ENCODE results near the gene FBLN2.

The FBLN2 gene

DNA sequence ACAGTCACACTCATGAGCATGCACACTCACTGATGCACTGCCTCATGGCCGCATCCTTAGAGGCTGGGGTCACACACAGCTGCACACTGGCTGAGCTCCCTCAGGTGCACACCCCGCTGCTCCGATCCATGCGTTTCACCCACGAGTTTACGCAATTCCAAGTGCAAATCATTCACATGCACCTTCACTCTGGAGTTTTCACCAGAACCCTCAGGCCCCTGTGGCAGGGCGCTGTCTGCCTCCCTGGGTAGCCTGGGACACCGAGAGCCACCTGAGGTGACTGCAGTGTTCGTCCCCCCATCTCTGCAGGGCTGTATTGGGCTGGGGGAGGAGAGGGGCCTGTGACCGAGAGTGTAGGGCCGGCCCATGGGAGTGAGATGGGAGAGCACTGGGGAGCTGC is 134.8 kb downstream of the FBLN2 start:
- no peak for DNase-seq
- Histone ChIP-seq H3K27ac (no peak overlapping the region), H3K27me3 (replicated peaks) (no peaks in the 10 kb centered on the region), H3K36me3 (replicated peaks) (no peaks in the 10 kb centered on the region), H3K4me3 (ENCODE audit: low read depth, low read length) (no peak overlapping the region)
- in situ Hi-C loops (cut with HindIII; ENCODE audit: low pct_ligation_motif_present, low sequenced_read_pairs): no loop called here
- TF ChIP-seq, protein P1, sequence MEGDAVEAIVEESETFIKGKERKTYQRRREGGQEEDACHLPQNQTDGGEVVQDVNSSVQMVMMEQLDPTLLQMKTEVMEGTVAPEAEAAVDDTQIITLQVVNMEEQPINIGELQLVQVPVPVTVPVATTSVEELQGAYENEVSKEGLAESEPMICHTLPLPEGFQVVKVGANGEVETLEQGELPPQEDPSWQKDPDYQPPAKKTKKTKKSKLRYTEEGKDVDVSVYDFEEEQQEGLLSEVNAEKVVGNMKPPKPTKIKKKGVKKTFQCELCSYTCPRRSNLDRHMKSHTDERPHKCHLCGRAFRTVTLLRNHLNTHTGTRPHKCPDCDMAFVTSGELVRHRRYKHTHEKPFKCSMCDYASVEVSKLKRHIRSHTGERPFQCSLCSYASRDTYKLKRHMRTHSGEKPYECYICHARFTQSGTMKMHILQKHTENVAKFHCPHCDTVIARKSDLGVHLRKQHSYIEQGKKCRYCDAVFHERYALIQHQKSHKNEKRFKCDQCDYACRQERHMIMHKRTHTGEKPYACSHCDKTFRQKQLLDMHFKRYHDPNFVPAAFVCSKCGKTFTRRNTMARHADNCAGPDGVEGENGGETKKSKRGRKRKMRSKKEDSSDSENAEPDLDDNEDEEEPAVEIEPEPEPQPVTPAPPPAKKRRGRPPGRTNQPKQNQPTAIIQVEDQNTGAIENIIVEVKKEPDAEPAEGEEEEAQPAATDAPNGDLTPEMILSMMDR (IDR thresholded peaks at IDR 0.05; ENCODE audit: low read depth, low read length, missing control alignments): no peak

DNA sequence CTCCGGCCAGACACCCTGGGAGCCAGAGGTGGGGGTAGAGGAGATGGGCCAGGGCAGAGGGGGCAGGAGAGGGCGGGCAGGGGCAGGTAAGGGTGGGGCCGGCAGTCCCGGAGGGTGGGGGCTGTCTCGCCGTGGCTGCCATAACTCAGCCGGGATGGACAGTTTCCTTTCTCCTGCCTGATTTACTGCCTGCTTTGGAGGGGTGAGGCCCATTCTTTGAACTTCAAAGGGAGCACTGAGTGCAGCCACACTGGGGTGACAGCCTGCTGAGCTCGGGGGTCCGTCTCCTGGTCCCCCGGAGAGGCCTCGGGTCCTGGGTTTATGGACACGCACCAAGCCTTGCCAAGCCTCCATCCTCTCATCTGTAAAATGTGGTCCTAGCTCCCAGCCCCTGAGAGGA is 135.4 kb downstream of the FBLN2 start:
- Histone ChIP-seq H3K27ac (no peak overlapping the region), H3K4me3 (ENCODE audit: low read depth, low read length) (no peak overlapping the region), H3K36me3 (replicated peaks) (no peaks in the 10 kb centered on the region), H3K27me3 (replicated peaks) (no peaks in the 10 kb centered on the region)
- TF ChIP-seq, protein P1 (IDR thresholded peaks at IDR 0.05; ENCODE audit: low read depth, low read length, missing control alignments): no peak
- DNase-seq: no peak
- in situ Hi-C loops (cut with HindIII; ENCODE audit: low pct_ligation_motif_present, low sequenced_read_pairs): no loop called here

DNA sequence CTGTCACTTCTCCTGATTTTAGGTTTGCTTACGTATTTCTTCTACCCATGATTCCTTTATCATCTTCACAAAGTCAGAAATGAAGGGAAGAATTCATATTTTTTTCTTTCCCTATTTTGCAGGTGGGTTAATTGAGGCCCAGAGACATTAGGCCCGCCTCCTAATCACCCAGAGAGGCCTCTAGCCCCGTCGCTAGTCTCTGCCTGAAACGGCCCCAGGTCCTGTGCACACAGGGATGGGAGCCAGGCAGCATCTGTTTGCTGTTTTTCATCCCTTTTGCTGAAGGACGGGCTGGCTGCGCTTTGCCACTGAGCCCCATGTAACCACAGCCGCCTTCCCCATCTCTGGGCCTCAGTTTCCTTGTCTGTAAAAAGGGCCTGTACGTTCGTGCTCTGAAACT is 135.9 kb downstream of the FBLN2 start:
- TF ChIP-seq, protein P1 (IDR thresholded peaks at IDR 0.05; ENCODE audit: low read depth, low read length, missing control alignments): no peak
- in situ Hi-C loops (cut with HindIII; ENCODE audit: low pct_ligation_motif_present, low sequenced_read_pairs): no loop called here
- H3K4me3 ChIP-seq (ENCODE audit: low read depth, low read length): no peak overlapping the region
- H3K36me3 ChIP-seq (replicated peaks): no peaks in the 10 kb centered on the region
- DNase-seq: no peak
- no peak overlapping the region for H3K27ac ChIP-seq
- no peaks in the 10 kb centered on the region for H3K27me3 ChIP-seq (replicated peaks)

DNA sequence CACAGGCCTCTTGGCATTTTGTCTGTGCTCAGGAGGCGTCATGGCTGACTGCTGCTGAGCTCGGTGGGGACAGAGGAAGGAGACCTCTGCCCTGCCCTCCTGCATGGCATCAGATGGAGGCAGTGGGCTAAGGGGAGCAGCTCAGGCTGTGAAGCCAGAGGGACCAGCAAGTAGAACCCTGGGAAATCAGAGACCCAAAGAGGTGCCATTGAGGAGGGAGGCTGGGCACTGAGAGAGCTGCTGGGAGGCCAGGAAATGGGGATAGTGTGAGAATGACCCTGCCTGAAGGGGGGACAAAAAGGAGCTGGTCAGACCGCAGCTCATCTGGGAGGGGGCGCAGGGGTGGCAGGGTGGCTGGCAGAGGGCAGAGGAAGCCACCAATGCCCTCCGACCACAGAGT is 136.8 kb downstream of the FBLN2 start:
- no peak for DNase-seq
- in situ Hi-C loops (cut with HindIII; ENCODE audit: low pct_ligation_motif_present, low sequenced_read_pairs): no loop called here
- Histone ChIP-seq H3K27ac (no peak overlapping the region), H3K27me3 (replicated peaks) (no peaks in the 10 kb centered on the region), H3K4me3 (ENCODE audit: low read depth, low read length) (no peak overlapping the region), H3K36me3 (replicated peaks) (no peaks in the 10 kb centered on the region)
- TF ChIP-seq, protein P1 (IDR thresholded peaks at IDR 0.05; ENCODE audit: low read depth, low read length, missing control alignments): no peak

DNA sequence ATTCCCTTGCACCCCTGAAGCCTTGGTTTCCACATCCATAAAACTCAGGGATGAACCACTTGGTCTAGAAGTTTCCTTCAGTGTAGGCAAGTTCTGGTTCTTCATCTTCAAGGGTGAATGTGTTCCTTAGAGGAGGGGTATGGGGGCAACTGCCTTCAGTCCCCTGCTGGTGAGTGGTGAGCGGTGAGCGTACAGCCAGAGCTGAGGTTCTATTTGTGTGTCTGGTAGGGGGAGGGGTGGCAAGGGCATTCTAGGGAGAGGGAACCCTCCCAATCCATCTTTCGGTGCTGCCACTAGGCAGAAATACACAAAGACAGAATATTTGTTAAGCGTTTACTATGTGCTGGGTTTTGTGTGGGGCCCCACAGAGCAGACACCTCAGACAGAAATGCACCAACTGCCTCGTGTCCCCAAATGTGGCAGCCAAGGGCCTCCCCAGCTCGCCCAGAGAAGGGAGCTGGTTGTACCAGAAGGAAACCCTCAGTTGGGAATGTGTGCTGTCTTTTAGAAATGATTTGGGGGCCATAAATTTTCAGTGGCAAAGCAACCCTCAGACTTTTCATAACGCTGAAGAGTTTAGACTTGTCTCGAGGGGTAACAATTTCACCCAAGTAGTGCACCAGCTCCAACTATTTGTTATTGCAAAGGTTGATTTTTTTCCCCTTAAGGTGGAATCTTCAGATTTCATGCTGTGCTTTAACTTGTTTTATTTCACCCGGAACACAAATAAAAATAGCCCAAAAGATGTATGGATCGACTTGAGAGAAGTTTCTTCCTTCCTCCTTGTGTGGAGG is 137.6 kb downstream of the FBLN2 start:
- no peaks in the 10 kb centered on the region for H3K27me3 ChIP-seq (replicated peaks)
- in situ Hi-C loops (cut with HindIII; ENCODE audit: low pct_ligation_motif_present, low sequenced_read_pairs): no loop called here
- DNase-seq: no peak
- H3K27ac ChIP-seq: no peak overlapping the region
- no peaks in the 10 kb centered on the region for H3K36me3 ChIP-seq (replicated peaks)
- TF ChIP-seq, protein P1 (IDR thresholded peaks at IDR 0.05; ENCODE audit: low read depth, low read length, missing control alignments): no peak
- H3K4me3 ChIP-seq (ENCODE audit: low read depth, low read length): no peak overlapping the region

DNA sequence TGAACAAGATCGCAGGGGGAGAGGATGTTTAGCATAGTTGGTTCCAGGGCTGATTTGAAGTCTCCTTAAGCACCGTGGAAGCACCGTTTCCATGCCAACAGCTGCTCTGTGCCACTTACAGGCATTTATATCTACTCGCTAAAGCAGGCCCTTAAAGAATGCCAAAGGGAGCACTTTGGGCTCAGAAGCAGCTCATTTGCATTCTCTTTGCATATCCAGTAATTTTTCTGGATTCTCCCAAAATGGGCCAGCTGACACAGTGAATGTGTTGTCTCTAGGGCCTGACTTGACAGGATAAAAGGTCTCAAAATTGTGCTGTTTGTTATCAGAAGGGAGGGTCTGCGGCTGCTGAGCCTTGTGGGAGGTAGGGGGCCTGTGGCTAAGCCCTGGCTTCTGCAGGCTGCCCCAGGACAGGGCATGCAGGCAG is 138.6 kb downstream of the FBLN2 start:
- no peaks in the 10 kb centered on the region for H3K27me3 ChIP-seq (replicated peaks)
- no peak overlapping the region for H3K4me3 ChIP-seq (ENCODE audit: low read depth, low read length)
- DNase-seq: no peak
- no peaks in the 10 kb centered on the region for H3K36me3 ChIP-seq (replicated peaks)
- TF ChIP-seq, protein P1 (IDR thresholded peaks at IDR 0.05; ENCODE audit: low read depth, low read length, missing control alignments): no peak
- in situ Hi-C loops (cut with HindIII; ENCODE audit: low pct_ligation_motif_present, low sequenced_read_pairs): no loop called here
- H3K27ac ChIP-seq: no peak overlapping the region

Data from brain microvascular endothelial cell (primary cell).